Subcutaneous abdominal adipose tissue (tissue), 5 donors: Measurements from ENCODE around the gene IL15.
"Not testable (repeated sequence)": the region's sequence is repeated elsewhere in the genome, so short reads cannot be mapped to it uniquely, and the experiment has no call there.

Source experiments
- H3K27ac ChIP-seq: one replicate; pipeline ENCODE4 v1.7.0; 2013; ENCODE audit warnings: low read depth, mild to moderate bottlenecking, inconsistent platforms, low read length, moderate library complexity
- H3K27me3 ChIP-seq, 5 donors: one replicate each; pipeline ENCODE4 v1.7.0; 2013; ENCODE audit warnings: low read length in 5 of 5, inconsistent platforms in 1 of 5; ENCODE audit not compliant: control insufficient read depth in 5 of 5, insufficient read depth in 4 of 5
- H3K36me3 ChIP-seq, 5 donors: one replicate each; pipeline ENCODE4 v1.7.0; 2013; ENCODE audit warnings: low read length in 5 of 5; ENCODE audit not compliant: control insufficient read depth in 5 of 5, insufficient read depth in 5 of 5
- H3K4me1 ChIP-seq, 5 donors: one replicate each; pipeline ENCODE4 v1.7.0; 2013; ENCODE audit warnings: low read length in 5 of 5, mild to moderate bottlenecking in 3 of 5, moderate library complexity in 1 of 5; ENCODE audit not compliant: control insufficient read depth in 5 of 5, insufficient read depth in 5 of 5
- H3K4me3 ChIP-seq, 5 donors: one replicate each; pipeline ENCODE4 v1.7.0; 2013; ENCODE audit warnings: low read length in 5 of 5, low read depth in 1 of 5
- H3K9ac ChIP-seq, 5 donors: one replicate each; pipeline ENCODE4 v1.7.0; 2013; ENCODE audit warnings: low read length in 5 of 5, mild to moderate bottlenecking in 4 of 5, moderate library complexity in 3 of 5
- H3K9me3 ChIP-seq, 5 donors: one replicate each; pipeline ENCODE4 v1.7.0; 2013; ENCODE audit warnings: low read length in 5 of 5; ENCODE audit not compliant: control insufficient read depth in 5 of 5
- donor health status: healthy.
- donor health status: healthy.
- donor health status: healthy.
- donor health status: healthy.
- donor health status: healthy.

The IL15 gene, protein sequence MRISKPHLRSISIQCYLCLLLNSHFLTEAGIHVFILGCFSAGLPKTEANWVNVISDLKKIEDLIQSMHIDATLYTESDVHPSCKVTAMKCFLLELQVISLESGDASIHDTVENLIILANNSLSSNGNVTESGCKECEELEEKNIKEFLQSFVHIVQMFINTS

DNA sequence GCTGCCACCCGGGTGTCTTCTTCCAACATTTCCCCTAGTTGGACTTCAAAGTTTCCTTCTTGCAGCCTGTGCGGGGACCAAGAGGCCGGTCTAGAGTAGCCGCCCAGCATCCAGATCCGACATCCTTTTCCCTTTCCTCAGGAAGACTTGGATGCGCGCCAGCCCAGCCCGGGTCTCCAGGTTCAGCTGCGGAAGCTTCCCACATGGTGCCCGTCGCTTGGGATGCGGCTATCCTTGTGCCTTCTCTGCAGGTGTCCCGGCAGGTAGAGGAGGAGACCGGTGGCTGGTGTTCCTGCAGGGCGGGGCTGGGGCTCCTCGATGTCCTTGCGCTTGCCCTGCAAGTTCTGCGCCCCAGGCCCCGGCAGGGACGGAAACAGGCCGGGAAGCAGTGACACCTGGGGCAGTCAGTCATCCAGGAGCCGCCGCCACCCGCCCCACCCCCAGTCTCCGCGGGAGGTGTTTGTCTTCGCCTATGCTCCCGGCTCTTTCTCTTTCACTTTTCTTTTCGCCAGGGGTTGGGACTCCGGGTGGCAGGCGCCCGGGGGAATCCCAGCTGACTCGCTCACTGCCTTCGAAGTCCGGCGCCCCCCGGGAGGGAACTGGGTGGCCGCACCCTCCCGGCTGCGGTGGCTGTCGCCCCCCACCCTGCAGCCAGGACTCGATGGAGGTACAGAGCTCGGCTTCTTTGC lies at the start of gene IL15:
IL15 (plus strand) TSS at position 502 of the 689 bp plus-strand sequence. CDS start 82,882 bp downstream, outside the sequence.
- H3K4me1 ChIP-seq, result peaks cover 0 to 24% (median 21%) of the 10 kb centered on the region in 5 donors

DNA sequence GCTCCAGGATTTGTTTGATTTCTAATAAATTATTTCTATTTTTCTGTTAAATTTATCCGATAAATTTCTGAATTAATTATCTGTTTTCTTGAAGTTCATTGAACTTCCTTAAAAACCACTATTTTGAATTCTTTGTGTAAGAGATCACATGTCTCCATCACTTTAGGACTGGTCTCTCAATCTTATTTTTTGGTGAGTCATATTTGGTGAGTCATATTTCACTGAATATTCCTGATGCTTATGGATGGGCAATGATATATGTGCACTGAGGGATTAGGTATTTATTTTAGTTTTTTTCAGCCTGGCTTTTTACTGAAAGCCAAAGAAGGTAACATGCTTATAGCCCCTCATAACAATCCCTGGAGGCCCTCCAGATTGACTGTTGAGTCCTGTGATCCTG lies 48.5 kb upstream of the IL15 start:
- Histone ChIP-seq H3K4me3 (no peak overlapping the region), H3K36me3 (no peaks in the 10 kb centered on the region), H3K27me3 (no peaks in the 10 kb centered on the region), H3K9me3 (peaks cover 3 to 10% (median 5%) of the 10 kb centered on the region in 5 donors), H3K27ac (no peak overlapping the region), H3K9ac (no peak overlapping the region), H3K4me1 (no peaks in the 10 kb centered on the region)

More for the DNA sequence above, at the start of gene IL15:
- Histone ChIP-seq H3K36me3 (no peaks in the 10 kb centered on the region), H3K27me3 (no peaks in the 10 kb centered on the region), H3K9me3 (no peaks in the 10 kb centered on the region), H3K4me3 (peak within 1 kb of the TSS; percentile 87 to 93 (median 91)), H3K9ac (peak within 1 kb of the TSS; percentile 66 to 90 (median 87)), H3K27ac (peak within 1 kb of the TSS; percentile 71)

DNA sequence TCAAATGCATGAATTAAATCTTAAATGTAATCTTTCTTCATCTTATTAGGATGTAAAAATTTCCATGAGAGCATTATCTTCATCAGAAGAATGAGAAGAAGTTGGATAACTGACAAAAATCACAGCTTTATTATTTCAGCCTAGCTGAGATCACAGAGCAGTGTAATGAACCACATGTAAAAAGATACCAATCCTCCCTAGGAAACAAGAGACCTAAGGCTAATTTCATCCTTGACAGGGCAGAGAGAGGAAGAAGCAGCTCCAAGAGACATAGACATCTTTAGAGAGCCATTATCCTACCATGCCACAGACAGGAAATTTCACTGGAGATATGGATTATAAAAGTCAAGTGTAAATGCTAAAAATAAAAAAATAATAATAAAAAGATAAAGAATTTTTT lies 40.9 kb upstream of the IL15 start:
- H3K4me1 ChIP-seq, result no peaks in the 10 kb centered on the region
- no peak overlapping the region for H3K4me3 ChIP-seq
- no peaks in the 10 kb centered on the region for H3K27me3 ChIP-seq
- peaks cover 0 to 4% (median 3%) of the 10 kb centered on the region in 5 donors for H3K9me3 ChIP-seq
- no peak overlapping the region for H3K27ac ChIP-seq
- H3K36me3 ChIP-seq, result no peaks in the 10 kb centered on the region
- H3K9ac ChIP-seq, result no peak overlapping the region

DNA sequence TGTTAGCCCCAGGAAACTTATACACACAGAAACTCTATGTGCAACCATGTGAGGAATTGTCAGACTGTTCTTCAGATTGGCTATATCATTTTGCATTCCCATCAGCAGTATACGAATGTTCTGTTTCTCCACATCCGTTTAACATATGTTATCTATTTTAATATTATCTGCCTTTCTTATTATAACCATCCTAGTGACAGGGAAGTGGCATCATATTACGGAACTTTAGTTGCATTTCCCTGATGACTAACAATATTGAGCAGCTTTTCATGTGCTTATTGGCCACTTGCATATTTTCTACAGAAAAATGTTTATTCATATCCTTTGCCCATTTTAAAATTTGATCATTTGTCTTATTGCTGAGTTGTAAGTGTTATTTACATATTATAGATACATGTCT lies 36.5 kb upstream of the IL15 start:
- Histone ChIP-seq H3K9ac (no peak overlapping the region), H3K4me1 (no peaks in the 10 kb centered on the region), H3K36me3 (no peaks in the 10 kb centered on the region), H3K4me3 (no peak overlapping the region), H3K27ac (no peak overlapping the region), H3K27me3 (no peaks in the 10 kb centered on the region), H3K9me3 (no peaks in the 10 kb centered on the region)

DNA sequence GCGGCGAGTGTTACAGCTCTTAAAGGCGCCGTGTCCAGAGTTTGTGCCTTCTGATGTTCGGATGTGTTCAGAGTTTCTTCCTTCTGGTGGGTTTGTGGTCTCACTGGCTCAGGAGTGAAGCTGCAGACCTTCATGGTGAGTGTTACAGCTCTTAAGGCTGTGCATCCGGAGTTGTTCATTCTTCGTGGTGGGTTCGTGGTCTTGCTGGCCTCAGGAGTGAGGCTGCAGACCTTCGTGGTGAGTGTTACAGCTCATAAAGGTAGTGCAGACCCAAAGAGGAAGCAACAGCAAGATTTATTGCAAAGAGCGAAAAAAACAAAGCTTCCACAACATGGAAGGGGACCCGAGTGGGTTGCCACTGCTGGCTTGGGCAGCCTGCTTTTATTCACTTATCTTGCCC lies 31.7 kb upstream of the IL15 start:
- H3K9me3 ChIP-seq, H3K4me1 ChIP-seq, H3K36me3 ChIP-seq, H3K27me3 ChIP-seq, H3K9ac ChIP-seq, H3K27ac ChIP-seq, H3K4me3 ChIP-seq: not testable (repeated sequence)

DNA sequence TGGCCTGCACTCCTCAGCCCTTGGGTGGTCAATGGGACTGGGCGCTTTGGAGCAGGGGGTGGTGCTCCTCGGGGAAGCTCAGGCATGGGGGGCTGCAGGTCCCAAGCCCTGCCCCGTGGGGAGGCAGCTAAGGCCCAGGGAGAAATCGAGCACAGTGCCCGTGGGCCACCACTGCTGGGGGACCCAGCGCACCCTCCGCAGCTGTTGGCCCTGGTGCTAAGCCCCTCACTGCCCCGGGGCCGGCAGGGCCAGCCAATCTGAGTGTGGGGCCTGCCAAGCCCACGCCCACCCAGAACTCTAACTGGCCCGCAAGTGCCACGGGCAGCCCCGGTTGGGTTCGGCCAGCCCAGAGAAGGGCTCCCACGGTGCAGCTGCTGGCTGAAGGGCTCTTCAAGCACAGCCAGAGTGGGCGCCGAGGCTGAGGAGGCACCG lies 30.9 kb upstream of the IL15 start:
- Histone ChIP-seq H3K36me3 (no peaks in the 10 kb centered on the region), H3K4me1 (no peaks in the 10 kb centered on the region), H3K4me3 (no peak overlapping the region), H3K27ac (no peak overlapping the region), H3K27me3 (no peaks in the 10 kb centered on the region), H3K9me3 (no peaks in the 10 kb centered on the region), H3K9ac (no peak overlapping the region)

DNA sequence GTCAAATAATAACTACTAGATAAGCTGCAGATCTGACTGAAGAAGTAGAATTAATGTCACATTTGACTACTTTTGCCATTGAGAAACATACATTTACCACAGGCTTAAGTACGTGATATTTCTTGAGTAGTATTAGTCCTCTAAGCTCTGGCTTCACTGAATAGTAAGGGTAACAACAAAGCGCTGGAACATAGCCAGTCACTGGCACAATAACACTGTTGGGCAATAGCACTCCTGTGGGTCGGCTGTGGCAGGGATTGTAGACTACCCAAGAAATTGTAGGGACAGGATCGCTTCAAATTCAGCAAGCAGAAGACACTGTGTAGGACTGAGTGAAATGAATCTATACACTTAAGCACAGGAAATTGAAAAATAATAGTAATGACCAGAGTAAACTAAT lies 27.1 kb upstream of the IL15 start:
- Histone ChIP-seq H3K9ac (no peak overlapping the region), H3K27ac (no peak overlapping the region), H3K4me3 (no peak overlapping the region), H3K4me1 (no peaks in the 10 kb centered on the region), H3K36me3 (no peaks in the 10 kb centered on the region), H3K9me3 (no peaks in the 10 kb centered on the region), H3K27me3 (no peaks in the 10 kb centered on the region)

DNA sequence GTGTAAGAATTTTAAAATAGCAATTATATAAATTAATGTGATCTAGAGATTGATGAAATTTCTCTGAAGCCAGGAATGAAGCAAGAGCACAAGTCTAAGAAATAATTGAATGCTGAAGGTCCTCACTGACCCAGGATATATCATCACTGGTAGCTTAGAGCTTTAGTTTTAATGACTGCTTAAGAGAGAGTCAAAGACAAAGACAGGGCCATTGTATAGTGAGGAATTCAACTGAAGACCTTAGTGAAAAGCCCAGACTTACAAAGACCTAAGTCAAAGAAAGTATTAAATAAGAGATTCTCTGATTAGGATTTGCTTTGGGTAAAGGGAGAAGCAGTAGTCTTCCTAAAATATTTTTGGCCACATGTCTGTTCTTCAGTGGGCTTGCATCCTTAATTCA lies 26.0 kb upstream of the IL15 start:
- H3K27ac ChIP-seq, result no peak overlapping the region
- no peaks in the 10 kb centered on the region for H3K9me3 ChIP-seq
- no peaks in the 10 kb centered on the region for H3K36me3 ChIP-seq
- H3K9ac ChIP-seq, result no peak overlapping the region
- H3K27me3 ChIP-seq, result no peaks in the 10 kb centered on the region
- no peak overlapping the region for H3K4me3 ChIP-seq
- peaks cover 0 to 6% (median 0%) of the 10 kb centered on the region in 5 donors for H3K4me1 ChIP-seq

DNA sequence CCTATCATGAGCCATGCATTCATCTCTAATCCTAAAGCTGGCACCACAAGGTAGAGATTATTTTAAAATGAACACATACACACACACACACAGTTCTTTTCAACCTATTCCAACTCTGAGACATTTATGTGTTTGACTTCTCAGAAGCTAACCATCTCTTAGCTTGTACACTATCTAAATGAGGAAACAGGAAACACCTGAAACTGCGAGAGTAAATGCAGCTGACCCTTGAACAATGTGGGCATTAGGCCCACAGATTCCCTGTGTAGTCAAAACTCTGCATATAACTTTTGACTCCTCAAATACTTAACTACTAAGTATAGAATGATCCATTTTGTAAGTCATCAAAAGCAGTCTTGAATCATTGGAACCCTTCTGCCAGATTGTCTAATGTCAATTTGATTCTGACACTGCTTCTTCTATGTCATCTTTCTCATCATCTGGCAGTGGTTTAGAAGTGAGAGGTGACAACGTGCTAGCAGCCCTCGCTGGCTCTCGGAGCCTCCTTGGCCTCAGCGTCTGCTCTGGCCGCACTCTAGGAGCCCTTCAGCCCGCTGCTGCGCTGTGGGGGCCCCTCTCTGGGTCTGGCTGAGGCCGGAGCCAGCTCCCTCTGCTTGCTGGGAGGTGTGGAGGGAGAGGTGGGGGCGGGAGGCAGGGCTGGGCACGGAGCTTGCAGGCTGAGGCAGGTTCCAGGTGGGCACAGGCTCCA lies 21.4 kb upstream of the IL15 start:
- H3K4me1 ChIP-seq, result peaks cover 0 to 6% (median 0%) of the 10 kb centered on the region in 5 donors
- no peak overlapping the region for H3K9ac ChIP-seq
- H3K4me3 ChIP-seq, result no peak overlapping the region
- no peak overlapping the region for H3K27ac ChIP-seq
- H3K36me3 ChIP-seq, result no peaks in the 10 kb centered on the region
- H3K27me3 ChIP-seq, result no peaks in the 10 kb centered on the region
- H3K9me3 ChIP-seq, result peaks cover 0 to 4% (median 0%) of the 10 kb centered on the region in 5 donors

DNA sequence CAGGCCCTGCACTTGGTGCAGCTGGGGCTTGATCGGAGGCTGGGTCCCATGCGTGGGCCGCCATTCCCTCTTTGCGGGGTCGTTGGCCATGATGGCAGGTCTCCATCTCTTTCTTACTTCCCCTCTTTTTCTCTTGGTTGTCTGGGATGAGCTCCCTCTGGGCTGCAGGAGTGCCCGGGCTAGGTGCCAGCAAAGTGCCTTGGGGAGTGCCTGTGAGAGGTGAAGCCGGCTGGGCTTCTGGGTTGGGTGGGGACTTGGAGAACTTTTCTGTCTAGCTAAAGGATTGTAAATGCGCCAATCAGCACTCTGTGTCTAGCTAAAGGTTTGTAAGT lies 20.8 kb upstream of the IL15 start:
- H3K4me1 ChIP-seq, H3K9ac ChIP-seq, H3K36me3 ChIP-seq, H3K4me3 ChIP-seq, H3K27me3 ChIP-seq, H3K9me3 ChIP-seq, H3K27ac ChIP-seq: not testable (repeated sequence)
